ENCODE results near the gene HERC3. TPM values are rescaled to one million over a fixed set of nuclear protein-coding genes. Genes with fewer than 3 reads are reported as not detected.

The HERC3 gene
- total RNA-seq, 1 donor from 2014 or later = 32.9 TPM

DNA sequence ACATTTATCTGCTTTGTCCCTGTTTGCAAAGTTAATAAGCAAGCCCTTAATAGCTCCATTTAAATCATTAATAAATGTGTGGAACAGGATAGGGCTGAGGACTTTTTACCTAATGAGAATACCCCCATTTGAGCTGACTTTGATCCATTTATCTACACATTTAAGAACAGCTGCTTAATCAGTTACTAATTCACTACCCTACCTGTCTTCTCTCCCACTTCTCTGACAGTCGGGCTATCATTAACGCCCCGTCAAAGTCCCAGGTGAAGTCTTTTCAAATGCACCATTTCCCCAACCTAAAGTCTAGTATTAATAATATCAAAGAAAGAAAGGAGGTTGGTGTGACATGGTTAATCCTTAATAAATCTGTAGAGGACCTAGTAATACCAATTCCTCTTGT is 162.5 kb downstream of the HERC3 start:
- no peak for DNase-seq (ENCODE audit: extremely low spot score in 2 of 2)
- peaks cover 0 to 23% of the 10 kb centered on the region in 2 donors for H3K36me3 ChIP-seq
- TF ChIP-seq, protein P1, sequence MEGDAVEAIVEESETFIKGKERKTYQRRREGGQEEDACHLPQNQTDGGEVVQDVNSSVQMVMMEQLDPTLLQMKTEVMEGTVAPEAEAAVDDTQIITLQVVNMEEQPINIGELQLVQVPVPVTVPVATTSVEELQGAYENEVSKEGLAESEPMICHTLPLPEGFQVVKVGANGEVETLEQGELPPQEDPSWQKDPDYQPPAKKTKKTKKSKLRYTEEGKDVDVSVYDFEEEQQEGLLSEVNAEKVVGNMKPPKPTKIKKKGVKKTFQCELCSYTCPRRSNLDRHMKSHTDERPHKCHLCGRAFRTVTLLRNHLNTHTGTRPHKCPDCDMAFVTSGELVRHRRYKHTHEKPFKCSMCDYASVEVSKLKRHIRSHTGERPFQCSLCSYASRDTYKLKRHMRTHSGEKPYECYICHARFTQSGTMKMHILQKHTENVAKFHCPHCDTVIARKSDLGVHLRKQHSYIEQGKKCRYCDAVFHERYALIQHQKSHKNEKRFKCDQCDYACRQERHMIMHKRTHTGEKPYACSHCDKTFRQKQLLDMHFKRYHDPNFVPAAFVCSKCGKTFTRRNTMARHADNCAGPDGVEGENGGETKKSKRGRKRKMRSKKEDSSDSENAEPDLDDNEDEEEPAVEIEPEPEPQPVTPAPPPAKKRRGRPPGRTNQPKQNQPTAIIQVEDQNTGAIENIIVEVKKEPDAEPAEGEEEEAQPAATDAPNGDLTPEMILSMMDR (IDR thresholded peaks at IDR 0.05) = no peak
- TF ChIP-seq POLR2A (IDR thresholded peaks at IDR 0.05) (no peak), POLR2AphosphoS5 (IDR thresholded peaks at IDR 0.05; ENCODE audit: insufficient read depth in 1 of 2, low read depth in 1 of 2) (no peak)
- no peak overlapping the region for H3K4me3 ChIP-seq
- peaks cover 13% of the 10 kb centered on the region for H3K4me1 ChIP-seq
- H3K27ac ChIP-seq = no peak overlapping the region
- intact Hi-C loops (cut with DNase I) = no loop called here
- H3K9me3 ChIP-seq = no peaks in the 10 kb centered on the region
- no peaks in the 10 kb centered on the region for H3K27me3 ChIP-seq

DNA sequence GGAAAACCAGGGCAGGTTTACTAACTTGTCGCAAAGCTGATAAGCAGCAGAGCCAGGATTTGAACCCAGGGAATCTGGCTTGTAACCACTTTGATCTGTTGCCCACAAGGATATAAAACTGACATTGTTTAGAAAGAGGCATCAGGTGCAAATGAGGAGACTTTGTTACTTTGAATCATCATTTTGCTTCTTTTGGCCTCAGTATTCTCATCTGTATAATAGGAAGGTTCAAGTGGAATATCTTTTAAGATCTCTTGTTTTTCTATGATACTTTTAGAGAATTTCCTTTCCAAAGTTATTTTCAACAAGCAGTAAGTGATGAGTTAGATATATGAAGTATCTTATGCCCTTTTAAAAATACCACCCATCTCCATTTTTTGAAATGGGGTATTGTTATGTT is 163.2 kb downstream of the HERC3 start:
- Histone ChIP-seq H3K27ac (no peak overlapping the region), H3K4me1 (peaks cover 17% of the 10 kb centered on the region), H3K36me3 (peaks cover 0 to 16% of the 10 kb centered on the region in 2 donors), H3K9me3 (no peaks in the 10 kb centered on the region), H3K27me3 (no peaks in the 10 kb centered on the region), H3K4me3 (no peak overlapping the region)
- intact Hi-C loops (cut with DNase I) = no loop called here
- no peak for DNase-seq (ENCODE audit: extremely low spot score in 2 of 2)
- TF ChIP-seq POLR2A (IDR thresholded peaks at IDR 0.05) = no peak
- no peak for TF ChIP-seq POLR2AphosphoS5 (IDR thresholded peaks at IDR 0.05; ENCODE audit: insufficient read depth in 1 of 2, low read depth in 1 of 2)
- TF ChIP-seq, protein P1 (IDR thresholded peaks at IDR 0.05) = no peak

DNA sequence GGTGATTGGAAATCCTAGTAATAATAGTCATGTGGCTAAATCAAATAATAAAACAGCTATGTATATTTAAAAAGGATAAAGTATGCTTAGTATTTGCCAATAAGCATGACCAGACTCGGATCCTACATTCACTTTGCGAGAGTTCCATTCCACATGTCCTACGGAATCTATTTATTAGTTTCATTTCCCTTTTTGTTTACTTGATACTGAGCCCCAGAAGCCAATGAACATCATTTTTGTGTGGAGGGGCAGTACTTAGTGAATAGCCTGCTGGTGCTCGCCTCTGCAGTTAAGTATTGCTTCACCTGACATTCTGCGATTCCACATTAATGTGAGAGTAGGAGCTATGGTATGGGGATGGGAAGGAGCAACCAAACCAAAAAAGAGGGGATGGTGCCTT is 163.9 kb downstream of the HERC3 start:
- Histone ChIP-seq H3K4me1 (peaks cover 17% of the 10 kb centered on the region), H3K36me3 (peaks cover 0 to 14% of the 10 kb centered on the region in 2 donors), H3K4me3 (no peak overlapping the region), H3K27ac (no peak overlapping the region), H3K27me3 (no peaks in the 10 kb centered on the region), H3K9me3 (no peaks in the 10 kb centered on the region)
- no peak for TF ChIP-seq POLR2A (IDR thresholded peaks at IDR 0.05)
- no peak for TF ChIP-seq POLR2AphosphoS5 (IDR thresholded peaks at IDR 0.05; ENCODE audit: insufficient read depth in 1 of 2, low read depth in 1 of 2)
- TF ChIP-seq, protein P1 (IDR thresholded peaks at IDR 0.05) = no peak
- intact Hi-C loops (cut with DNase I) = no loop called here
- DNase-seq (ENCODE audit: extremely low spot score in 2 of 2) = no peak

DNA sequence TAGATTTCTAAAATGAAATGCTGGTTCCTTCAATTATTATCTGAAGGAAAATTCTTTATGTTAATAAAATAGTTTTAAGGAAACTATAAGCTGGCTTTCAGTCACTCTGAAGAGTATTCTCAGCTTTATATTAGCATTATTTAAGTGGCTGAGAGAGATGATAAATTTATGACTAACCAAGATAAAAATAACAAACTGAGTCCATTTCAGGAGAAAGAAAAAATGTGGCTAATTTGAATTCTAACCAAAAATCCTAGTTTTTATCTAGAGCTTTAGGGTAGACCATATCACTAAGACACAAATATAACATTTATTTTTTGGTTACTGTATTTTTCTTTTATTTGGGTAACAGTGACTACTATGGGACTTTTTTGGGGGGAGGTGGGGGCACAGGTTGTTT is 164.8 kb downstream of the HERC3 start:
- H3K27me3 ChIP-seq = no peaks in the 10 kb centered on the region
- no peak overlapping the region for H3K4me3 ChIP-seq
- TF ChIP-seq, protein P1 (IDR thresholded peaks at IDR 0.05) = no peak
- TF ChIP-seq POLR2AphosphoS5 (IDR thresholded peaks at IDR 0.05; ENCODE audit: insufficient read depth in 1 of 2, low read depth in 1 of 2) (no peak), POLR2A (IDR thresholded peaks at IDR 0.05) (no peak)
- no peak for DNase-seq (ENCODE audit: extremely low spot score in 2 of 2)
- H3K9me3 ChIP-seq = no peaks in the 10 kb centered on the region
- H3K36me3 ChIP-seq = peaks cover 0 to 4% of the 10 kb centered on the region in 2 donors
- peaks cover 17% of the 10 kb centered on the region for H3K4me1 ChIP-seq
- intact Hi-C loops (cut with DNase I) = no loop called here
- H3K27ac ChIP-seq = no peak overlapping the region

DNA sequence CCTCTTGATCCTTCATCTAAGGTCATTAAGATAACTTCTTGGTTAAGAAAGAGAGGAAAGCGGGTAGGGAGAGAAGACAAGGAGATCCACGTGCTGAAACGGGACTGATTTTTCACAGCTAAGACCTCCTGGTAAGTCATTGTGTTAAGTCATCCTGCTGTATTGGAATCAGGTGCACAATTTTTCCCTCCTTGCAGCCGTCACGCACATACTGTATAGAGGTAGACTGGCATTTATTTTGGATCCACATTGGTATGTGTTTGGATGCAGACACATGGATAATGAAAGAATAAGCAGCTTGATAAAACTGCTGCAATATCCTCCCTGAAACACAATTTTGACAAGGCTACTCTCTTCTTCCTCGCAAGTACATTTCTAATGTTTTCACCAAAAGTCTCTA is 165.5 kb downstream of the HERC3 start:
- H3K27me3 ChIP-seq = no peaks in the 10 kb centered on the region
- no peak overlapping the region for H3K27ac ChIP-seq
- intact Hi-C loops (cut with DNase I) = no loop called here
- no peak for TF ChIP-seq POLR2AphosphoS5 (IDR thresholded peaks at IDR 0.05; ENCODE audit: insufficient read depth in 1 of 2, low read depth in 1 of 2)
- no peak for TF ChIP-seq POLR2A (IDR thresholded peaks at IDR 0.05)
- TF ChIP-seq, protein P1 (IDR thresholded peaks at IDR 0.05) = no peak
- H3K4me3 ChIP-seq = no peak overlapping the region
- no peak for DNase-seq (ENCODE audit: extremely low spot score in 2 of 2)
- no peaks in the 10 kb centered on the region for H3K9me3 ChIP-seq
- H3K4me1 ChIP-seq = peaks cover 17% of the 10 kb centered on the region
- H3K36me3 ChIP-seq = no peaks in the 10 kb centered on the region

Small RNA genes lying within 50 kb of the gene (small RNA-seq; reads per million reads assigned to genes)
- gene RF02115 (not detected), gene RNU6-33P (not detected)

Other genes starting within 250 kb of the HERC3 start
- 14.5 TPM for gene HERC6, start 213.6 kb upstream of the HERC3 start, total RNA-seq
- gene HERC5, start 135.4 kb upstream of the HERC3 start, total RNA-seq = 5.4 TPM
- gene PYURF, start 68.7 kb upstream of the HERC3 start, total RNA-seq = 121 TPM
- gene NAP1L5, start 105.3 kb downstream of the HERC3 start, total RNA-seq = 9.1 TPM